ENCODE data around the gene TAF4B. TPM values are rescaled to one million over a fixed set of nuclear protein-coding genes. Genes with fewer than 3 reads are reported as not detected.

The TAF4B gene
- total and polyA plus RNA-seq, 2 of the 8 experiments (the other 6 are each of a cell fraction or from before 2014, with no cell fraction given), result 9.3 to 19.8 TPM

DNA sequence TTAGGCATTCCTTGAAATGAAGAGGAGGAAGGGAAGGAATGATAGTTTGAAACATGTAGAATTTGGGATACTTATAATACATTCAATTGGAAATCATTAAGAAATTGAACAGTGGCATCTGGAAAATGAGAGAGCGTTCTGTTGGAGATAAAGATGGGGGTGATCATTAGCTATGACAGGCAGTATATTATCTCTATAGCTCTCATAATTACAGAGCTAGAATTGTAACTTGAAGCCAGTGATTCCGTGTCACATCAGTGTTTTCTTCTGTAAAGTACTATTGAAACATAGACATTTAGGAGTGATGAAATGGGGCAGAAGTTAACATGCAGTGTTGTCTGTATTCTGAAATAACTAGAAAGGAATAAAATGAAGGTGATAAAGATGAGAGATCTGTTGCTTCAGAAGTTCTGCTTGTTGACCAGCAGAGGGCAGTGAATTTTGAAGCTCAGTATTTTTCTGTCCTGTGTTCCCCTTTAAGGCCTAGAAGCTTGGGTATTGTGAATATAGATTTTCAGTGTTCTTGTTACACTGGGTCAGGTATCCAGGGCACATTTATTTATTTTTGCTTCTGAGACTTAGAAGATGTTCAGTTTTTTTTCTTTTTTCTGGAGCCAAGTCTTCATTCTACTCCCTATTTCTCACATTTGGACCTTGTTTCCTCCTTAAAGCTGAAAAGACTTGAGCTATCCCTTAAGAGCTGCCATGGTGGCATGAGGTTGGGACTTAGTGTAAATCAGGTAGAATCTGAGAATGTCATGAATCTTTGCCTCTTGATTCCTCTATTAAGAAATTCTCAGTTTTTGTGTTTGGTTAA lies 157.4 kb downstream of the TAF4B start (continued):
- TF ChIP-seq RAD21 (IDR thresholded peaks at IDR 0.05 in 1 of 2, conservative IDR thresholded peaks at IDR 0.05 in 1 of 2; ENCODE audit: low read depth in 2 of 2, low read length in 2 of 2), result peak; percentile 63 to 65
